Activated CD8-positive, alpha-beta memory T cell treated with anti-CD3 and anti-CD28 coated beads for 48 hours (primary cell): ENCODE data around the gene COLEC11.
"Not testable (repeated sequence)": the region's sequence is repeated elsewhere in the genome, so short reads cannot be mapped to it uniquely, and the experiment has no call there.

Experiments used
- DNase-seq, 3 experiments: peaks; one replicate each; pipeline ENCODE4 v3.0.0-alpha.2; 2020; ENCODE audit warnings: low read depth in 2 of 3, low spot score in 2 of 3

COLEC11 gene

GRCh38 chr2:3604991-3605961 is 10.4 kb downstream of the COLEC11 start:
- no peak for DNase-seq

- DNase-seq, result no peak
These were observed 11.1 kb downstream of the COLEC11 start for GRCh38 chr2:3606028-3606369.

GRCh38 chr2:3606370-3607201 is 11.7 kb downstream of the COLEC11 start:
- no peak for DNase-seq

DNA sequence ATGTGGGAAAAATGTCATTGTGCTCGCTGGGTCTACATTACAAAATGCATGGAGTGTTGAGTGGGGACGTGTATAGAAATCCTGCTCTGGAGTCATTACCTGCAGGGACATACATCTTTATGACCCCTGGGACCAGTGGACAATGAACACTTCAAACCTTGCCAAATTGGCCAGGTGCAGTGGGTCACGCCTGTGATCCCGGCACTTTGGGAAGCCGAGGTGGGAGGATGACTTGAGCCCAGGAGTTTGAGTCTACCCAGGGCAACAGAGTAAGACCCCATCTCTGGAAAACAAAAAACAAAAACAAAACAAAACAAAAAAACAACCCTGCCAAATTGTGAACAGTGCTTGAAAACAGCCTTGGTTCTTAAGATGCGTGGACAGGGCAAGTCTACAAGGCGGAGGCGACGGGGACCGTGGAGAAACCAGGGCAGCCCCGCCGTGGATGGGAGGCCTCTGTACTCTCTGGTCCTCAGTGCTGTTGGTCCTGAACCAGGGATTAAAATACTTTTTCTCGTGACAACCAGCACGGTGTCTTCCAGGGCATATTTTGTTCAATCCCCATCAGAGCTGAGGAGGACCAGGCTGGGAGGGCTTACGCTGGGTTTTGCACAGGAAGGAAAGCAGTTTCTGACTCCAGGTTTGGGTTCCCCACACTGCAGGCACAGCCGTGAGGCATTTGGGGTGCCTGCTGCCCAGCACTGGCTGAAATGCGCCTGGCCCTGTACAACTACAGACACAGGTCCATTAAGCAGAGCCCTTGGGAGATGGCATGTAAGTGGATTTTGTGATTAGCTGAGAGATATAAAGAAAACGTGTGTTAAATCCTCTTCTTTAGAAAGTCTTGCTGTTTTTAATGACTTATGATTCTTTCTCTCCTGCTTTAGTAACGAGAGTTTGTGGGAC is 13.7 kb downstream of the COLEC11 start:
- no peak for DNase-seq

- not testable (repeated sequence) for DNase-seq
These were observed 14.4 kb downstream of the COLEC11 start for GRCh38 chr2:3609279-3609673.

- no peak for DNase-seq
These were observed 15.5 kb downstream of the COLEC11 start for GRCh38 chr2:3610415-3610814.

- DNase-seq, result no peak
These were observed 16.1 kb downstream of the COLEC11 start for GRCh38 chr2:3610881-3611505.

DNA sequence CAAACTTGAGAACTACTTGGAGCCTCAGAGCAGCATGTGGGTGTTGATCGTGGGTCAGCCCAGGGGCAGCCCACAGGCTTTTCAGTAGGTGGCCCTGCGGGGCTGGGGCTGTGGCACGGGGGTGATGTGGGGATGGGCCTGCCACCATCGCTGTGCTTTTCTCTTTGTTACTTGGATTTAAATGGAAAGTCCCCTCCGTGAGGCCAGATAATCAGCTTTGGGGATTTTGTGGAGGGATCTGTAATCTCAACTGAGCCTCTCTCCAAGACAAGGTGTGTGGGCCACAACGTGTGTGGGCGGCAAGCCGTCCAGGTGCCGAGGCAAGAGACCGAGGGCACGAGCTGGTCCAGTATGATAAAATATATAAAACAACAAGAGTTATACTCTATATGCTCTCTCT is 16.7 kb downstream of the COLEC11 start:
- no peak for DNase-seq

DNA sequence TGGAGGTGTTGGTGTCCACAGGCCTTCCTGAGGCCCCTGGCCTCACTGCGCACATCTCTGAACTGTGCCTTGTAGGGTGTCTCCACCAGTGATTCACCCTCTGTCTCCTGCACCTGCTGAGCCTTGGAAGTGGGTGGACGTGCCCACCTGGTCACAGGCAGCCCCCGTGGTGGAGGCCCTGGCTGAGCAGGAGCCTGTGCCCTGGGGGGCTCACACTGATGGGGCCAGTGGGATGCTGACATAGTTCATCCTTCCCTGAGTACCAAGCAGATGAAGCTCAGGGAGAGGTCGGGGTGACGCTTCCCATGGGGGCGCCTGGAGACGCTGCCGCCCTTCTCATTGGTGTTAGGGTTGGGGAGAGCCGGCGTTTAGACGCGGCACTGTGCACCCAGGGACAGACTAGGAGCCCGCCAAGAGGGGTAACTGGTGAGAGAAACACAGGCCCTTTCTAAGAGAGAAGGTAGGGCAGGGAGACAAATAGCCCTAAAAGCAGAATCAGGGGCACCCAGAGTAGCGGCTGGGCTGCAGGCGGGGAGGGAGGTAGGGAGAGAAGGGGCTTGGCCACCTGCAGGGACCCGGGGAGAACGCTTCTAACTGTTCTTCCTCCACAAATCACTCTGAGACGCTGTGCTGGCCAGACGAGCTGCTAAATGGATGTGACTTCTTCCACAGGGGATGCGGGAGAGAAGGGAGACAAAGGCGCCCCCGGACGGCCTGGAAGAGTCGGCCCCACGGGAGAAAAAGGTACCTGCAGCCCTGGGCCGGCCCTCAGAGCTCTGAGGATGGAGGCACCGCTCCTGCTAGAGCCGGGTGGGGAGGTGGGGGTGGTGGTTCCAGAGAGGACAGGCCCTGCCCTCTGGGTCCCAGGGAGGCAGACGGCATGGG is 18.0 kb downstream of the COLEC11 start:
- no peak for DNase-seq

DNA sequence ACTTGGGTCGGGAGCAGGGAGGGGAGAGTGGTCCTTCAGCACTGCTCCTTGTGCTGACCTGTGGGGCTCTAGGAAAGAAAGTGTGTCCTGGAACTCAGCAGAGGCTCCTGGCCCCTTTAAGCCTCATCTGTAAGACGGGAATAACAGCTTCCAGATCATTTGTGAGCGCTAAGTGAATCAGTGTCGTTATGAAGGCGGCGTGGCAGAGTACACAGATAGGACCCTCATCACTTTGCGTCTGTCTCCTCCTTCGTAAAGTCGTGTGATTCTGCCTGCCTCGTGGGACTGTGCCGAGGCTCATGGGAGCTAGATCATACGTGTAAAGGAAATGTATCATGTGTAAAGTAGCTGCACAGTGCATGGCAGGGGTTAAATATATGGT is 18.6 kb downstream of the COLEC11 start:
- DNase-seq, result no peak

DNA sequence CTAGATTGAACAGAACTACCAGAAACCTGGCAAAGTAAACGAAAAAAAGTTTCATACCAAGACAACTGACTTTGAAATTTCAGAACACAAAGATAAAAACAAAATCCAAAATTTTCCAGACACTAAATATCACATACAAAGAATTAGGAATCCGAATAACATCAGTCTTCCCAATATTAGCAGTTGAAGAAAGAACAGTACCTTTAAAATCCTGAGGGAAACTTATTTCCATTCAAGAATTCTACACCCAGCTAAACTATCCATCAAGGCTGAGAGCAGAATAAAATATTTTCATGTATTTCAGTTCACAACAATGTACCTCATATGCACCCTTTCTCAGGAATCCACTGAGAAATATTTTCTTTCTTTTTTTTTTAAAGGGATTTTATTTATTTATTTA is 19.8 kb downstream of the COLEC11 start:
- DNase-seq, result not testable (repeated sequence)

DNA sequence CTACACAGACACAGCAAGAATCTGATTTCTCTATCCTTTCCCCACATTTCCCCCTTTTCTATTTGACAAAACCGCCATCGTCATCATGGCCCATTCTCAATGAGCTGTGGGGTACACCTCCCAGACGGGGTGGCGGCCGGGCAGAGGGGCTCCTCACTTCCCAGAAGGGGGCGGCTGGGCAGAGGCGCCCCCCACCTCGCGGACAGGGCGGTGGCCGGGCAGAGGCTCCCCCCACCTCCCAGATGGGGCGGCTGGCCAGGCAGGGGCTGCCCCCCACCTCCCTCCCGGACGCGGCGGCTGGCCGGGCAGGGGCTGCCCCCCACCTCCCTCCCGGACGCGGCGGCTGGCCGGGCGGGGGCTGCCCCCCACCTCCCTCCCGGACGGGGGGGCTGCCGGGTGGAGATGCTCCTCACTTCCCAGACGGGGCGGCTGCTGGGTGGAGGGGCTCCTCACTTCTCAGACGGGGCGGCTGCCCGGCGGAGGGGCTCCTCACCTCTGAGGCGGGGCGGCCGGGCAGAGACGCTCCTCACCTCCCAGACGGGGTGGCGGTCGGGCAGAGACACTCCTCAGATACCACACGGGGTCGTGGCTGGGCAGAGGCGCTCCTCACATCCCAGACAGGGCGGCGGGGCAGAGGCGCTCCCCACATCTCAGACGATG is 20.8 kb downstream of the COLEC11 start:
- DNase-seq, result not testable (repeated sequence)

DNA sequence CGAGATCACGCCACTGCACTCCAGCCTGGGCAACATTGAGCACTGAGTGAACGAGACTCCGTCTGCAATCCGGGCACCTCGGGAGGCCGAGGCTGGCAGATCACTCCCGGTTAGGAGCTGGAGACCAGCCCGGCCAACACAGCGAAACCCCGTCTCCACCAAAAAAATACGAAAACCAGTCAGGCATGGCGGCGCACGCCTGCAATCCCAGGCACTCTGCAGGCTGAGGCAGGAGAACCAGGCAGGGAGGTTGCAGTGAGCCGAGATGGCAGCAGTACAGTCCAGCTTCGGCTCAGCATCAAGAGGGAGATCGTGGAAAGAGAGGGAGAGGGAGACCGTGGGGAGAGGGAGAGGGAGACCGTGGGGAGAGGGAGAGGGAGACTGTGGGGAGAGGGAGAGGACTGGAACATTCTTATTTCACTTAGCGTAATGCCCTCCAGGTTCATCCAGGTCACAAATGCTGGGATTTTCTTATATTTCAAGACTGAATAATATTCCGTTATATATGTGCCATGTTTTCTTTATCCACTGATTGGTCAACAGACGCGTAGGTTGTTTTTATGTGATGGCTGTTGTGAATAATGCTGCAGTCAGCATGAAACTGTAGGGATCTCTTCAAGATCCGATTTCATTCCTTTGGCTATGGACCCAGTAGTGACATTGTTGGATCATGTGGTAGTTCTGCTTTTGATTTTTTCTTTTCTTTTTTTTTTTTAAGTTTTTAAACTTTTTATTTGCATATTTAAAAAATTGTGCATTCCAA is 21.7 kb downstream of the COLEC11 start:
- not testable (repeated sequence) for DNase-seq

GRCh38 chr2:3617198-3617890 is 22.4 kb downstream of the COLEC11 start:
- DNase-seq, result no peak

GRCh38 chr2:3618367-3618766 is 23.5 kb downstream of the COLEC11 start:
- no peak for DNase-seq

DNA sequence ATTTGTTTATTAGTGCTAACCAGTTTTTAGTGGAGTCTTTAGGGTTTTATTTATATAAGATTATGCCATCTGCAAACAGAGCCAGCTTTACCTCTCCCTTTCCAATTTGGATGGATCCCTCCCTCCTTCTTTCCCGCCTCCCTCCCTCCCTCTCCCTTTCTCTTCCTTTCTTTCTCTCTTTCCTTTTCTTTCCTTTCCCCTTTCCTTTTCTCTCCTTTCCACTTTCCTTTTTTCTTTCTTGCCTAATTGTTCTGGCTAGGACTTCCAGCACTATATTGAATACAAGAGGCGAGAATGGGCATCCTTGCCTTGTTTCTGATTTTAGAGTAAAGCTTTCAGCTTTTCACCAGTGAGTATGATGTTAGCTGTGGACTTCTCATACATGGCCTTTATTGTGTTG is 24.1 kb downstream of the COLEC11 start:
- DNase-seq, result no peak

GRCh38 chr2:3619661-3620060 is 24.7 kb downstream of the COLEC11 start:
- not testable (repeated sequence) for DNase-seq

- DNase-seq, result no peak
These were observed 25.9 kb downstream of the COLEC11 start for GRCh38 chr2:3620834-3621233.
